ENCODE results near the gene LMO1. TPM values are rescaled to one million over a fixed set of nuclear protein-coding genes. Genes with fewer than 3 reads are reported as not detected.

Gene LMO1
- total RNA-seq, 1 experiment from 2014 or later = 0.27 TPM

DNA sequence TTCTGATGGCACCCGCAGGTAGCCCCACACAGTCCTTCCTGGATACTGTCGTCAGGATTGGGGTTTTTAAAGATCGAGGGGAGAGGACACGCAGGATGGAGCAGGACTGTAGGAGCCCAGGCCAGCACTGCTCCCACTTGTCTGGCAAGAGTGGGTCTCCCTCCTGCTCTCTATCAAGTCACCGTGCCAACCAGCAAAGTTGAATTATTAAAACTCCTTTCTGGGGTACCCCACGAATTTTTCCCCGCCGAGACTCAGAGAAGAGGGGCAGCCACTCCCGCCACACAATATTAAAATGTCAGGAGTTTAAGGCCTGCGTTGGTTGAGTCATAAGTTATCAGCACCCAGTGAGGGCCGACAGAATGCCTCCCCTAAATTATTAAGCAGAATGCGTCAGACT is 10.1 kb downstream of the LMO1 start:
- ChIA-PET POLR2A (no interaction called here), RAD21 (ENCODE audit: low non-redundant PET in 1 of 2, low total read pairs in 2 of 2, uncharacterized antibody in 2 of 2, unreplicated experiment in 2 of 2) (no interaction called here), CTCF (interaction anchor here (1.4 to 1.6 kb wide), 3 partner anchors 10 to 19 kb away, joined by 4 to 10 read pairs (median 9); partner anchors contain the start of gene LMO1)
- Histone ChIP-seq H3K9ac (ENCODE audit: low read length) (no peak overlapping the region), H3K4me3 (replicated peaks in 1 of 2; ENCODE audit: low read depth in 1 of 2, low read length in 2 of 2) (no peak overlapping the region), H3K9me3 (ENCODE audit: control insufficient read depth in 1 of 2, insufficient read depth in 1 of 2, low read depth in 1 of 2, low read length in 2 of 2) (no peaks in the 10 kb centered on the region), H3K79me2 (ENCODE audit: insufficient read depth, low read length) (no peaks in the 10 kb centered on the region), H3K9me2 (ENCODE audit: insufficient read depth) (no peaks in the 10 kb centered on the region), H3K36me3 (ENCODE audit: control insufficient read depth in 1 of 2, insufficient read depth in 2 of 2, low read length in 2 of 2) (no peaks in the 10 kb centered on the region), H2AFZ (ENCODE audit: low read depth, low read length, poor library complexity, severe bottlenecking) (no peak overlapping the region), H4K20me1 (ENCODE audit: insufficient read depth) (no peaks in the 10 kb centered on the region), H3K27ac (ENCODE audit: low read depth, low read length) (no peak overlapping the region), H3K4me2 (ENCODE audit: low read length) (no peak overlapping the region), H3K4me1 (ENCODE audit: control insufficient read depth in 1 of 2, insufficient read depth in 2 of 2, low read length in 2 of 2) (peaks cover 0 to 16% of the 10 kb centered on the region in 2 experiments; a peak in 2 of 4 replicates), H3K27me3 (ENCODE audit: insufficient read depth, low read length) (no peaks in the 10 kb centered on the region)
- BruUV-seq (replicated peaks) = no TSS peak
- no peak for ATAC-seq
- no peak for DNase-seq (ENCODE audit: low read depth, low spot score)
- intact Hi-C loops (cut with micrococcal nuclease) = no loop called here
- TF ChIP-seq EGR1 (IDR thresholded peaks at IDR 0.05; ENCODE audit: low read depth) = no peak
- TF ChIP-seq ZNF274 (IDR thresholded peaks at IDR 0.05; ENCODE audit: low read depth, low read length) = no peak
- no peak for TF ChIP-seq ZFX (IDR thresholded peaks at IDR 0.05)
- TF ChIP-seq POLR2AphosphoS5 (IDR thresholded peaks at IDR 0.05; ENCODE audit: low read depth, low read length) = no peak
- TF ChIP-seq ELF1 (IDR thresholded peaks at IDR 0.05; ENCODE audit: borderline replicate concordance, low read depth) = no peak
- TF ChIP-seq SP1 (IDR thresholded peaks at IDR 0.05; ENCODE audit: low read depth) = no peak
- TF ChIP-seq, protein P1, sequence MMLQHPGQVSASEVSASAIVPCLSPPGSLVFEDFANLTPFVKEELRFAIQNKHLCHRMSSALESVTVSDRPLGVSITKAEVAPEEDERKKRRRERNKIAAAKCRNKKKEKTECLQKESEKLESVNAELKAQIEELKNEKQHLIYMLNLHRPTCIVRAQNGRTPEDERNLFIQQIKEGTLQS (IDR thresholded peaks at IDR 0.05) = no peak
- TF ChIP-seq RAD21 (IDR thresholded peaks at IDR 0.05; ENCODE audit: low read depth) = no peak
- no peak for TF ChIP-seq TCF7L2 (IDR thresholded peaks at IDR 0.05; ENCODE audit: borderline replicate concordance, extremely low read depth, insufficient read depth, insufficient read length)

DNA sequence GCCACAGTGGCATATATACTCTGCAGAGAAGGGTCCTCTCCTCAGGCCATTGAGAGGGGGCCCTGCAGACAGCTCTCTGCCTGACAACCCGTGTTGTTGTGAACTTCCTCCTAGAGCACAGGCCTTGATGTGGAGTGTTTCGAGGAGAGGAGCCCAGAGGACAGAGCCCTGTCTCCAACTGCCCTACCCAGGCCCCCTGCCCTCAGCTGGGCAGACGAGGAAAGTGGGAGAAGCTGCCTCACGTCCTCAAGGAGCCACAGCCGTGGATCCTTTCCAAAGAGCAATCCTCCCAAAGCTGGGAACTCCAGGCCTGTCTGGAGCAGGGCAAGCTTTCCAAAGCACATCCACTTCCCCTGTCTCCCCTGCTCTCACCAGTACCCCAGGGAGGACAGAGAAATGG is 10.7 kb downstream of the LMO1 start:
- ATAC-seq (no peak), DNase-seq (ENCODE audit: low read depth, low spot score) (no peak)
- Histone ChIP-seq H3K27me3 (ENCODE audit: insufficient read depth, low read length) (no peaks in the 10 kb centered on the region), H3K9ac (ENCODE audit: low read length) (no peak overlapping the region), H3K36me3 (ENCODE audit: control insufficient read depth in 1 of 2, insufficient read depth in 2 of 2, low read length in 2 of 2) (no peaks in the 10 kb centered on the region), H3K4me2 (ENCODE audit: low read length) (no peak overlapping the region), H3K4me3 (replicated peaks in 1 of 2; ENCODE audit: low read depth in 1 of 2, low read length in 2 of 2) (no peak overlapping the region), H3K79me2 (ENCODE audit: insufficient read depth, low read length) (no peaks in the 10 kb centered on the region), H2AFZ (ENCODE audit: low read depth, low read length, poor library complexity, severe bottlenecking) (no peak overlapping the region), H3K9me2 (ENCODE audit: insufficient read depth) (no peaks in the 10 kb centered on the region), H3K9me3 (ENCODE audit: control insufficient read depth in 1 of 2, insufficient read depth in 1 of 2, low read depth in 1 of 2, low read length in 2 of 2) (no peaks in the 10 kb centered on the region), H3K4me1 (ENCODE audit: control insufficient read depth in 1 of 2, insufficient read depth in 2 of 2, low read length in 2 of 2) (peaks cover 0 to 16% of the 10 kb centered on the region in 2 experiments; a peak in 2 of 4 replicates), H3K27ac (ENCODE audit: low read depth, low read length) (no peak overlapping the region), H4K20me1 (ENCODE audit: insufficient read depth) (no peaks in the 10 kb centered on the region)
- CTCF ChIA-PET = interaction anchor here (1.4 to 1.6 kb wide), 2 partner anchors 11 to 19 kb away, joined by 4 to 9 read pairs; partner anchors contain the start of gene LMO1
- RAD21 ChIA-PET (ENCODE audit: low non-redundant PET in 1 of 2, low total read pairs in 2 of 2, uncharacterized antibody in 2 of 2, unreplicated experiment in 2 of 2) = no interaction called here
- no TSS peak for BruUV-seq (replicated peaks)
- intact Hi-C loops (cut with micrococcal nuclease) = no loop called here
- POLR2A ChIA-PET = no interaction called here
- TF ChIP-seq, protein P2, sequence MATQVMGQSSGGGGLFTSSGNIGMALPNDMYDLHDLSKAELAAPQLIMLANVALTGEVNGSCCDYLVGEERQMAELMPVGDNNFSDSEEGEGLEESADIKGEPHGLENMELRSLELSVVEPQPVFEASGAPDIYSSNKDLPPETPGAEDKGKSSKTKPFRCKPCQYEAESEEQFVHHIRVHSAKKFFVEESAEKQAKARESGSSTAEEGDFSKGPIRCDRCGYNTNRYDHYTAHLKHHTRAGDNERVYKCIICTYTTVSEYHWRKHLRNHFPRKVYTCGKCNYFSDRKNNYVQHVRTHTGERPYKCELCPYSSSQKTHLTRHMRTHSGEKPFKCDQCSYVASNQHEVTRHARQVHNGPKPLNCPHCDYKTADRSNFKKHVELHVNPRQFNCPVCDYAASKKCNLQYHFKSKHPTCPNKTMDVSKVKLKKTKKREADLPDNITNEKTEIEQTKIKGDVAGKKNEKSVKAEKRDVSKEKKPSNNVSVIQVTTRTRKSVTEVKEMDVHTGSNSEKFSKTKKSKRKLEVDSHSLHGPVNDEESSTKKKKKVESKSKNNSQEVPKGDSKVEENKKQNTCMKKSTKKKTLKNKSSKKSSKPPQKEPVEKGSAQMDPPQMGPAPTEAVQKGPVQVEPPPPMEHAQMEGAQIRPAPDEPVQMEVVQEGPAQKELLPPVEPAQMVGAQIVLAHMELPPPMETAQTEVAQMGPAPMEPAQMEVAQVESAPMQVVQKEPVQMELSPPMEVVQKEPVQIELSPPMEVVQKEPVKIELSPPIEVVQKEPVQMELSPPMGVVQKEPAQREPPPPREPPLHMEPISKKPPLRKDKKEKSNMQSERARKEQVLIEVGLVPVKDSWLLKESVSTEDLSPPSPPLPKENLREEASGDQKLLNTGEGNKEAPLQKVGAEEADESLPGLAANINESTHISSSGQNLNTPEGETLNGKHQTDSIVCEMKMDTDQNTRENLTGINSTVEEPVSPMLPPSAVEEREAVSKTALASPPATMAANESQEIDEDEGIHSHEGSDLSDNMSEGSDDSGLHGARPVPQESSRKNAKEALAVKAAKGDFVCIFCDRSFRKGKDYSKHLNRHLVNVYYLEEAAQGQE (IDR thresholded peaks at IDR 0.05; ENCODE audit: low read depth) = no peak
- no peak for TF ChIP-seq YY1 (IDR thresholded peaks at IDR 0.05; ENCODE audit: extremely low read depth, insufficient replicate concordance, low read depth, low read length)
- TF ChIP-seq POLR2A (IDR thresholded peaks at IDR 0.05; ENCODE audit: borderline replicate concordance, extremely low read depth, insufficient read depth, insufficient read length) = no peak
- TF ChIP-seq EZH2 (IDR thresholded peaks at IDR 0.05) = no peak
- TF ChIP-seq, protein P3, sequence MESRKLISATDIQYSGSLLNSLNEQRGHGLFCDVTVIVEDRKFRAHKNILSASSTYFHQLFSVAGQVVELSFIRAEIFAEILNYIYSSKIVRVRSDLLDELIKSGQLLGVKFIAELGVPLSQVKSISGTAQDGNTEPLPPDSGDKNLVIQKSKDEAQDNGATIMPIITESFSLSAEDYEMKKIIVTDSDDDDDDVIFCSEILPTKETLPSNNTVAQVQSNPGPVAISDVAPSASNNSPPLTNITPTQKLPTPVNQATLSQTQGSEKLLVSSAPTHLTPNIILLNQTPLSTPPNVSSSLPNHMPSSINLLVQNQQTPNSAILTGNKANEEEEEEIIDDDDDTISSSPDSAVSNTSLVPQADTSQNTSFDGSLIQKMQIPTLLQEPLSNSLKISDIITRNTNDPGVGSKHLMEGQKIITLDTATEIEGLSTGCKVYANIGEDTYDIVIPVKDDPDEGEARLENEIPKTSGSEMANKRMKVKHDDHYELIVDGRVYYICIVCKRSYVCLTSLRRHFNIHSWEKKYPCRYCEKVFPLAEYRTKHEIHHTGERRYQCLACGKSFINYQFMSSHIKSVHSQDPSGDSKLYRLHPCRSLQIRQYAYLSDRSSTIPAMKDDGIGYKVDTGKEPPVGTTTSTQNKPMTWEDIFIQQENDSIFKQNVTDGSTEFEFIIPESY (IDR thresholded peaks at IDR 0.05; ENCODE audit: extremely low read depth, insufficient replicate concordance, low read length) = no peak
- no peak for TF ChIP-seq EZH2phosphoT487 (IDR thresholded peaks at IDR 0.05; ENCODE audit: borderline replicate concordance)
- no peak for TF ChIP-seq ZNF274 (IDR thresholded peaks at IDR 0.05; ENCODE audit: low read depth, low read length)
- no peak for TF ChIP-seq CEBPB (IDR thresholded peaks at IDR 0.05; ENCODE audit: low read depth)
- no peak for TF ChIP-seq TCF7L2 (IDR thresholded peaks at IDR 0.05; ENCODE audit: borderline replicate concordance, extremely low read depth, insufficient read depth, insufficient read length)

All from HCT116 (cell line).